ENCODE data around the gene GPSM1. TPM values are rescaled to one million over a fixed set of nuclear protein-coding genes. Genes with fewer than 3 reads are reported as not detected.

Gene GPSM1
- total and polyA plus RNA-seq, 11 donors, result 24.1 to 80.2 (median 31.7) TPM

DNA sequence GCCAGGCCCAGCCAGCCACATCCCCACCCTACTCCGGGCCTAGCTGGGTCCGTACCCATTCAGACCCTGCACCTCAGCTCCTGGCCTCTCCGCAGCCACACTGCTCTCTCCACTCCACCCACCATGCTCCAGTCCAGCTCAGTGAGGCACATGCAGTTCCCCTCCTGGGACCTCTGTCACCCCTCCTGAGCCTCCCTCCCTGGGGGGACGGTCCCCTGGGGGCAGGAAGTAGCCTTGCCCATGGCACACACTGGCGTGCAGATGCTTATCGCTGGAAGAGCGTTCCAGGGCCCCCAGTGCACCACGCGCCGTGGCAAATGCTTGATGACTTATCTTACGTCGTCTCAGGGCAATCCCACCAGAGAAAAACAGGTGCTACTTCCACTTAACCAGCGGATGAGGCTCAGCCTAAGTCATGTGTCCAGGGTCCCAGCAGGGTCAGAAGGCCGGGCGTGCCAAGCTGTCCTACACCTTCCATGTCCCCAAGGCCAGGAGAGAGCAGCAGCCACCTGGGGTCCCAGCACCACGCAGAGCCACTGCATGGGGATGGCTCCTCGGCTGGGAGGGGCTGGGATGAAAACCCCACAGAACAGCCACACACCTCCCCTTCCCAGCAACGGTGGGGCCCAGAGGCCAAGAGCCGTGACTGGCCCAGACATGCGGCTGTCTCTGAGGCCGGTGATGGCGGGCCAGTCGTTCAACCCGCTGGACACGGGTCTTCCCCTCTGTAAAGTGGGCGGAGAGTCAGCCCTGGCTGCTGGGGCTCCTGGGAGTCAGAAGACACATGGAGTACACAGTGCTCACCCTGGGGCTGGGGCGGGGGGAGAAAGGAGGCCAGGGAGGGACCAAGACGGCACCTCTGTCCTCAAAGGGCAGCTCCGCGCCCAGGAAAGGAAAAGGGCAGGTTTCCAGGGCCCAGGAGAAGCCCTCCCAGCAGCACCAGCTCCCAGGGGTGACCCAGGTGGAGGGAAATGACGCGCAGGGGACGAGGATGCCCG lies 20.8 kb upstream of the GPSM1 start:
- no peak overlapping the region for H3K4me3 ChIP-seq
- 40 to 61% (median 44%) methylated on average over 29 to 34 of the region's 34 CpGs for WGBS, 4 donors
- no peak for DNase-seq
- H3K4me1 ChIP-seq, result no peaks in the 10 kb centered on the region
- TF ChIP-seq POLR2A (IDR thresholded peaks at IDR 0.05), result no peak
- TF ChIP-seq, protein P1, sequence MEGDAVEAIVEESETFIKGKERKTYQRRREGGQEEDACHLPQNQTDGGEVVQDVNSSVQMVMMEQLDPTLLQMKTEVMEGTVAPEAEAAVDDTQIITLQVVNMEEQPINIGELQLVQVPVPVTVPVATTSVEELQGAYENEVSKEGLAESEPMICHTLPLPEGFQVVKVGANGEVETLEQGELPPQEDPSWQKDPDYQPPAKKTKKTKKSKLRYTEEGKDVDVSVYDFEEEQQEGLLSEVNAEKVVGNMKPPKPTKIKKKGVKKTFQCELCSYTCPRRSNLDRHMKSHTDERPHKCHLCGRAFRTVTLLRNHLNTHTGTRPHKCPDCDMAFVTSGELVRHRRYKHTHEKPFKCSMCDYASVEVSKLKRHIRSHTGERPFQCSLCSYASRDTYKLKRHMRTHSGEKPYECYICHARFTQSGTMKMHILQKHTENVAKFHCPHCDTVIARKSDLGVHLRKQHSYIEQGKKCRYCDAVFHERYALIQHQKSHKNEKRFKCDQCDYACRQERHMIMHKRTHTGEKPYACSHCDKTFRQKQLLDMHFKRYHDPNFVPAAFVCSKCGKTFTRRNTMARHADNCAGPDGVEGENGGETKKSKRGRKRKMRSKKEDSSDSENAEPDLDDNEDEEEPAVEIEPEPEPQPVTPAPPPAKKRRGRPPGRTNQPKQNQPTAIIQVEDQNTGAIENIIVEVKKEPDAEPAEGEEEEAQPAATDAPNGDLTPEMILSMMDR (IDR thresholded peaks at IDR 0.05), result no peak
- H3K36me3 ChIP-seq, result no peaks in the 10 kb centered on the region
- peaks cover 0 to 25% (median 4%) of the 10 kb centered on the region in 9 donors for H3K27me3 ChIP-seq
- no peaks in the 10 kb centered on the region for H3K9me3 ChIP-seq
- H3K27ac ChIP-seq, result no peak overlapping the region
- intact Hi-C loops (cut with DNase I), result no loop called here
- no peak for ATAC-seq

- no peaks in the 10 kb centered on the region for H3K36me3 ChIP-seq
- no peak for ATAC-seq
- TF ChIP-seq, protein P1 (IDR thresholded peaks at IDR 0.05), result no peak
- TF ChIP-seq POLR2A (IDR thresholded peaks at IDR 0.05), result no peak
- H3K27me3 ChIP-seq, result peaks cover 0 to 28% (median 4%) of the 10 kb centered on the region in 9 donors
- H3K27ac ChIP-seq, result no peak overlapping the region
- H3K4me1 ChIP-seq, result no peaks in the 10 kb centered on the region
- 61 to 72% (median 69%) methylated on average over 4 of the region's 4 CpGs for WGBS, 4 donors
- intact Hi-C loops (cut with DNase I), result no loop called here
- no peak for DNase-seq
- no peaks in the 10 kb centered on the region for H3K9me3 ChIP-seq
- no peak overlapping the region for H3K4me3 ChIP-seq
Observed at GRCh38 chr9:136307215-136307750, 20.1 kb upstream of the GPSM1 start.

DNA sequence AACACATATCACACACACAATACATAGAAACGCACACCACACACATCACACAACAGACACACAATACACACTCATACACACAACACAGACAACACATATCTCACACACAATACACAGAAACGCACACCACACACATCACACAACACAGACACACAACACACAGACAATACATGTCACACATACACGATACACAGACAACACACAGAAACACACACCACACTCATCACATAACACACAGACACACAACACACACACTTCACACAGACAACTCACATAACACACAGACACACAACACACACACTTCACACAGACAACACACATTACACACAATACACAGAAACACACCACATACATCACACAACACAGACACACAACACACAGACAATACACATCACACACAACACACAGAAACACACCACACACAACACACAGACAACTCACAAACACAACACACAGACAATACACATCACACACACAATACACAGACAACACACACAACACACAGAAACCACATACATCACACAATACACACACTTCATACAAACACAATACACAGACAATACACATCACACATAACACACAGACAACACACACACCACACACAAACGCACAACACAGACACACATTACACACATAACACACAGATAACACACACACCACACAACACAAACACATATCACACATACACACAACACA lies 19.2 kb upstream of the GPSM1 start:
- Histone ChIP-seq H3K27ac (no peak overlapping the region), H3K9me3 (no peaks in the 10 kb centered on the region), H3K36me3 (no peaks in the 10 kb centered on the region), H3K4me1 (no peaks in the 10 kb centered on the region), H3K27me3 (peaks cover 0 to 27% (median 4%) of the 10 kb centered on the region in 9 donors), H3K4me3 (no peak overlapping the region)
- TF ChIP-seq, protein P1 (IDR thresholded peaks at IDR 0.05), result no peak
- no peak for TF ChIP-seq POLR2A (IDR thresholded peaks at IDR 0.05)
- ATAC-seq (no peak), DNase-seq (no peak)
- intact Hi-C loops (cut with DNase I), result no loop called here
- WGBS, 4 donors, result 91 to 93% (median 91%) methylated on average over 4 of the region's 4 CpGs

DNA sequence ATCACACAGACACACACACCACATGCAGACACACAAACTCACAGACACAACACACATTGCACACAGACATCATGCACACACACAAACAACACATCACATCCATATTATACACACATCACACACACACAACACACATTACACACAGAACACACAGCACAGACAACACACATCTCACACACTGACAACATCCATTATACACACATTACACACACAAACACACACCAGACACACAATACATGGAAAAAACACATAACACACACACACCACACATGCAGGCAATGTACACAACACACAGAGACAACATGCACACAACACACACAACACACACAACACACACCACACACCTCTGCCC lies 18.7 kb upstream of the GPSM1 start:
- H3K27me3 ChIP-seq, result peaks cover 0 to 21% (median 4%) of the 10 kb centered on the region in 9 donors
- intact Hi-C loops (cut with DNase I), result no loop called here

More for the DNA sequence above, 18.7 kb upstream of the GPSM1 start:
- Histone ChIP-seq H3K9me3 (no peaks in the 10 kb centered on the region), H3K4me3 (no peak overlapping the region), H3K36me3 (no peaks in the 10 kb centered on the region), H3K4me1 (no peaks in the 10 kb centered on the region), H3K27ac (no peak overlapping the region)
- DNase-seq (no peak), ATAC-seq (no peak)
- TF ChIP-seq, protein P1 (IDR thresholded peaks at IDR 0.05), result no peak
- TF ChIP-seq POLR2A (IDR thresholded peaks at IDR 0.05), result no peak
